ENCODE results near the gene HK1.
A peak's percentile ranks its signal among the peaks of the same experiment; 100 is the strongest.
"Not testable (repeated sequence)": the region's sequence is repeated elsewhere in the genome, so short reads cannot be mapped to it uniquely, and the experiment has no call there.

HK1 gene

GRCh38 chr10:69328380-69328735, 50.1 kb downstream of the HK1 start:
- DNase-seq (ENCODE audit: low spot score) = no peak

- DNase-seq (ENCODE audit: low spot score) = not testable (repeated sequence)
These were observed 50.6 kb downstream of the HK1 start for GRCh38 chr10:69328888-69329287.

GRCh38 chr10:69329721-69330178, 51.5 kb downstream of the HK1 start:
- DNase-seq (ENCODE audit: low spot score) = no peak

DNA sequence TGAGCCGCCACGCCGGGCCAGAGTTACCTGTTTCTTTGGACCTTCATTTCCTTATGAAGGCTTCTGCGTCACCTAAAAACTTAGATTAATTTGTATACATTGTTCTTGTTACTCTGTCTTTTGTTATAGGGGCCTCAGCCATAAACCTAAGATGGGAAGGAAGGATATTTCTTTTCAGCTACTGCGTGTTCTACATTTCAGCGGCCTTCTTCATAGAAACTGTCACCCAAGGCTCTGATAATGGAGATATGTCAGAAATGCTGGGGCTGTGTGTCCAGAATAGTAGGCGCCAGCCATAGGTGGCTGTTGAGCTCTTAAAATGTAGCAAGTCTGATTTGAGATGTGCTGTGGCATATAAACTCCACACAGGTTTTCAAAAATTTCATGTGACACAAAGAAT, 52.9 kb downstream of the HK1 start:
- no peak for DNase-seq (ENCODE audit: low spot score)

GRCh38 chr10:69332278-69333010, 54.1 kb downstream of the HK1 start:
- no peak for DNase-seq (ENCODE audit: low spot score)

DNA sequence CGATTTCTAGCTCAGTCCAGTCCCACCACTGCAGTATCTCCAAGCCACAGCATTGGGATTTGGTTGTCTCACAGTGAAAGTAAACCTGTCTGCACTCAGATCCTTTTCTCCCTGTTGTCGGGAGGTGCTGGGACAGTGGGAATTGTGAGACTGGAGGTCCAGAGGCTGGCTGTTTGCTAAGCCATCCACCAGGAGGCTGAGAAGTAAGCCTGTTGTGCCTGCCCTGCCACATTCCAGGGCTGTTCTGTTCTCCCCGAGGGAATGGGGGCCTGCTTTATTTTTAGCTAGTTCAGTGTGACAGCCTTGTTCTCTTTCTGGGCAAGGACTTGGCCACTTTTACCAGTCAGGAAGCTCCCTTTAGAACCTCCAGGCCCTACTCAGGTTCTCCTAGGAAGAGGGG, 54.9 kb downstream of the HK1 start:
- DNase-seq (ENCODE audit: low spot score) = no peak

DNA sequence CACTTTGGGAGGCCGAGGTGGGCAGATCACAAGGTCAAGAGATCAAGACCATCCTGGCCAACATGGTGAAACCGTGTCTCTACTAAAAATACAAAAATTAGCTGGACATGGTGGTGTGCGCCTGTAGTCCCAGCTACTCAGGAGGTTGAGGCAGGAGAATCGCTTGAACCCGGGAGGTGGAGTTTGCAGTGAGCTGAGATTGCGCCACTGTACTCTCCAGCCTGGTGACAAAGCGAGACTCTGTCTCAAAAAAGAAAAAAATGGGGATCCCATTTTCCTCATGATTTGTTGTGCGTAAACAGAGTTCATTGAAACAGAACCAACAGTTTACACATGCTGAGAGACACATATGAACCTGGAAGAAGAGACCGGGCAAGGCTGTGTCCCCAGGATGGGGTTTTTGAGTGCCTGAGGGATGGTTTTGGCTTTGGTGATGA, 55.6 kb downstream of the HK1 start:
- DNase-seq (ENCODE audit: low spot score) = not testable (repeated sequence)

DNA sequence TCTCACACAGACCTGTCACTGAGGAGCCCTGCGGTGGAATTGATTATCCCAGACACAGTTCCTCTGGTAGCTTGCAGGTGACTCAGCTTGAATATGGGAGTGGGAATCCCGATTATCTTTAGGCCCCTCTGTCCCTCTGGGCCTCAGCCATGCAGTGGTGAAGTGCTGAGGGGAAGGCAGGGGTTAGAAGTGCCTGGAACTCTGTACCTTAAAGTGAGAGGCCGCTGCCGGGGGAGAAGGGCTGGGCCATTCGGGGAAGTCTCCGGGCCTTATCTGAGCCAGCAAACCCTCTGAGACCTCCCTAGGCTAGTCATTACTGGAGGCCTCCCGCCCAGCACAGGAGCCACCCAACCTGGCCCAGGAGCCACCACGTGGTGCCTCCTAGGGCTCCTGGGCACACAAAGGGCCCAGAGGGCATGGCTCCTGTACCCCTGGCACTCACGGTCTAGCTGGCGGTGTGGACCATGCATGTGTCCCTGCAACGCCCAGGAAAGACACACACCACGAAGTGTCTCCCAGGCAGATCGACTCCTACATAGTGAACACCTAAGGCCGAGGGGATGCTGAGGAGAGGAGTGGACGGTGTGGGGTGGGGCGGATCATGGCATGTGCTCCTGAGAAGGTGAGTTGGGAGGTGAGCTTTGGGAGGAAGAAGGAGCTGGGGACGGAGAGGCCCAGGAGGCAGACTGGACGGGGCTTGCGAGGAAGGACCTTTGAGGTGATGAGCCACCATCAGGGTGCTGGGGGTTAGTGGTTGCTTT, 56.2 kb downstream of the HK1 start:
- DNase-seq (ENCODE audit: low spot score) = no peak

- peak; percentile 20 for DNase-seq (ENCODE audit: low spot score)
These were observed 56.8 kb downstream of the HK1 start for GRCh38 chr10:69335063-69335587.

- DNase-seq (ENCODE audit: low spot score) = no peak
These were observed 57.3 kb downstream of the HK1 start for GRCh38 chr10:69335613-69336012.

DNA sequence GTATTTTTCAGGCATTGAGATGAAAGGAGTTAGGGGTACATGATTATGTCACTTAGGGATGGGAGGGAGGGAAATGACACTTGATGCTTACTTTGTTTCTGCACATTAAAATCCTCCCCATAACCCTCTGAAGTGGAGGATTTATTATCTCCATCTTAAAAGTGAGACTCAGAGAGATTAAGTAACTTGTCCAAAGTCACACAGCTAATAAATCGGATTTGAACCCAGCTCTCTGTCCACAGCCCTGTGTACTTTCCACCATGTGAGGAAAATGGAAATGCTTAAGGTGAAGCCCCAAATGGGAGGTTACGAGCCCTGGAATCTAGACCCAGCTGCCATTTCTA, 58.6 kb downstream of the HK1 start:
- DNase-seq (ENCODE audit: low spot score) = no peak

- no peak for DNase-seq (ENCODE audit: low spot score)
These were observed 59.2 kb downstream of the HK1 start for GRCh38 chr10:69337296-69338132.

DNA sequence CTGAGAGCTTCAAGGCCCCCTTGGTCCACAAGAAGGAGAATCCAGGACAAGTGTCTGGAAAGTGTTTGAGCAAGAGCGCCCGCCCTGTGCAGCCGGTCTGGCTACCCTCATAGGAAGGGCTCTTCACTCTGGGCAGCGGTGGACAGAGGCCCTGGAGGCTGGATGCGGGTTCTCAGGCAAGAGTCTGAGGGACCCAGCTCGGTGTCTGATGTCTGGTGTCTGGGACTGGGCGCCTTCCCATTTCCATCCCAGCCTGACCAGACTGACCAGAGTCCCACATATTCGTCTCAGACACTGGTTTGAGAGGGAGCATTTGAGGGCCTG, 59.8 kb downstream of the HK1 start:
- no peak for DNase-seq (ENCODE audit: low spot score)

DNA sequence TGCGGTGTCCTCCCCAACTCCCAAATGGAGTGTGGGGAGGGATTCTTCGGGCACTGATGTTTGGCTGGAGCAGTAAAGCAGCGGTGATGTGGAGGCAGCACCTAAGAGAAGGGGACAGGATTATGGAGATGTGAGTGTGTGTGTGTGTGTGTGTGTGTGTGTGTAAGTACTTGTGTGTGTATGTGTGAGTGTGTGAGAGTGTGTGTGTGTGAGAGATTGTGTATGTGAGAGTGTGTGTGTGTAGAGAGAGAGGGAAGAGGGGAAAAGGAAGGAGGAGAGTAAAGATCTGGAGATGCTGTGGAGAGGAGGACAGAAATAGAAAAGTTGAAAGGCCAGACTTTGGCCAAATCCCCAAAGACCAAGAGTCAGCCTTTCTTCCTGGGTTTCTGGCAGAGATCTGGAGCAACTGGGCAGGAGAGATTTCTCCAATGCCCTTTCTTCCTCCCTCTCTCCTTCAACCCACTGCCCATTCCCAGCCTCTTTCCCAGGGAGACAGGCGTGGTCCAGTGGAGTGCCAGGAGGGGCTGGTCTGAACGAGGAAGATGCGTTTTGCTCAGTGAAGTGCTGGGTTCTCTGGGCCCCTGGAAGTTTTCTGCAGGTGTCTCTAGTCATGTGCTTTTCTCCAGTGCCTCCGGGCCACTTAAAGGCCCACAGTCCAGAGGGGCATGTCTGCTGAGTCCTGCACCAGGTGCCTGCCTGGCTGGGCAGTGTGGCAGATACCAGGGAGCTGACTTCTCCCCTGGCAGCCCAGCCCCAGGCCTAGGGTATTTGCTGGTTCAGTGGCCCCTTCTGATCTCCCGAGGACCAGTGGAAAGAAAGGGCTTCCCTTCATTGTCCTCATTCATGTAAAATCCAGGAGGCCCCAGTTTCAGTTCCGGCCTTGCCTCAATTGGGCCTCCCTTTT, 60.5 kb downstream of the HK1 start:
- DNase-seq (ENCODE audit: low spot score) = no peak

DNA sequence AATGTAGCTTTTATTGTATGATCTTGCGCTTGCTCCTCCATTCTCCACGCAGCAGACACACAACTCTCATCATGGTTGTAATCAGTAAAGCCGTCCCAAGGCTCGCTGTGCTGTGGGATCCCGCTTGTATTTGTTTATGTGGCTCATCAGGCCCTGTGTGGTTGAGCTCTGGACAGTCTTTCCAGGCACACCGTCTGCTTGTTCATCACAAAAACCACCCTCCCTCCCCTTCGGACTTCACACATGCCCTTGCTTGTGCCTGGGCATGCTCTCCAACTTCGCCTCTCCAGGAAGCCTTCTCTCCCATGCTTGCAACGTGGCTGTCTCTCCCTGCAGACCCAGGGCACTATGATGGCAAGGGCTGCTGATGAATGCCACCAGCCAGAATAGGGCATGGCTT, 62.4 kb downstream of the HK1 start:
- DNase-seq (ENCODE audit: low spot score) = no peak

- DNase-seq (ENCODE audit: low spot score) = no peak
These were observed 65.6 kb downstream of the HK1 start for GRCh38 chr10:69343905-69344304.

DNA sequence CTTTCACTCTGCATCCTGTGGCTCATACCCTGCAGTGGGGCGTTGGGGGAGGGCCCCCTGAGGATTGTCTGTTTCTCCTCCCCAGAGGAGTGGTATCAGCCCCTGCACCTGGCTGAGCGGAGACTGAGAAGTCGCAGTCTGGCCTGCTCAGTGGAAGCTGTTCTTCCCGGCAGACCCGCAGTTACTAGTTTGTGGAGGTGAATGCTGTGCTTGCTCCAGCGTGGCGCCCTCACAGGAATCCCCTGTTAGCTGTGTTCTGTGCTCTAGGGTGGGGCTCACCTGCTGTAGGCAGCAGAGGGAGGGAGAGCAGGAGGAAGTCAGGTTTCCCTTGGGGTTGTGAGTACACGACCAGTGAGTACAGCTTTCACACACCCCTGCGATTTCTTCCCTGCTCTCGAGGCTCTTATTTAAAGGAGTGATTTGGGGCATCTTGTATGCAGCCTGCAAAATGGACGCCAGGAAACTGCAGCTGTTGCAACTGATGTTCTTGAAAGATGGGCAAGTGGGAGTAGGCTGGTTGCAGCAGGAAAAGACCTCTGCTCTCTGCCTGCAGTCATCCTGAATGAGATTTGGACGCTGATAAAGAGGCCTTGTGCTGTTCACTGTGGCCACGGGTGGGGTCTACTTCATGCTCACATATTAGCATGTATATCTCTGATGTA, 66.4 kb downstream of the HK1 start:
- DNase-seq (ENCODE audit: low spot score) = peak; percentile 28

DNA sequence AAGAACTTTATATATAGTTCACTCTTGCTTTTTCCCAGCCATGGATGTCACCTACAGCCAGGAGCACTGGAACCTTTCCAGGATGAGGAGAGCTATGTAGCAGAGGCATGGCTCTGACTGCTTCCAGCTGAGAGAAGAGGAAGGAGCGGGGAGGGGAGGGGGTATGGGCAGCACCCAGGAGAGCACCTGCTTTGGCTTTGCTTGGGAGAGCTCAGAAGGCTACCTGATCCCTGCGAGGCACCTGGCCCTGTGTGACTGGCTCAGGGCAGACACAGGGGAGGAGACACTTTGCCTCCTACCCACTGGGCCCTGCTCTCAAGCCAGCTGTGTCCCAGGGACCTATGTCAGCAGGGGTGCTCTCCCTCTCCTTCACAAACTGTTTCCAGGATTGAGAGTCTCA, 67.1 kb downstream of the HK1 start:
- DNase-seq (ENCODE audit: low spot score) = no peak

GRCh38 chr10:69345890-69346474, 67.7 kb downstream of the HK1 start:
- DNase-seq (ENCODE audit: low spot score) = no peak

DNA sequence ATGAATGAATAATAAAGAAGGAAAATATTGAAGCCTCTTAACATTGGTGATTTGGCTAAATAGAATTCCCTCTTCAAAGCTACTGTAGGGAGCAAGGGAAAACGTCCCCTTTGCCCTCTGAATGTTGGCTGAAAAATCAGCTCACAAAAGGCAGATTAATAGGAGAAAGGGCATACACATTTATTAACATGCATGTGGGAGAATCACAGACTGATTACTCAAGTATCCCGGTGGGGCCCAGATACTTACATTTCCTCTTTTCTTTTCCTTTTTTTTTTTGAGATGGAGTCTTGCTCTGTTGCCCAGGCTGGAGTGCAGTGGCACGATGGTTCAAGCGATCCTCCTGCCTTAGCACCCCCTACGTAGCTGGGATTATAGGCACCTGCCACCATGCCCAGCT, 68.5 kb downstream of the HK1 start:
- no peak for DNase-seq (ENCODE audit: low spot score)

All from CD4-positive, alpha-beta T cell treated with Interleukin-15 for 4 hours (primary cell).